Neuronal stem cell (in vitro differentiated cells): Measurements from ENCODE around the gene ADAP1.

Source experiments
- DNase-seq: peaks from one replicate; pipeline ENCODE4 v3.0.0-alpha.2; 2013; ENCODE audit warnings: low spot score
- H2AFZ ChIP-seq: one replicate; pipeline ENCODE4 v1.6.1; 2013; ENCODE audit warnings: mild to moderate bottlenecking, low read length, inconsistent platforms
- H2AK5ac ChIP-seq: 2 replicates; pipeline ENCODE4 v1.6.1; 2013; ENCODE audit warnings: low read depth, mild to moderate bottlenecking, inconsistent platforms, low read length, moderate library complexity, mixed read lengths
- H2BK120ac ChIP-seq: 2 replicates; pipeline ENCODE4 v1.6.1; 2013; ENCODE audit warnings: low read depth, mild to moderate bottlenecking, inconsistent platforms, low read length, moderate library complexity, mixed read lengths
- H2BK12ac ChIP-seq: one replicate; pipeline ENCODE4 v1.6.1; 2013; ENCODE audit warnings: low read length, inconsistent platforms
- H2BK15ac ChIP-seq: 2 replicates; pipeline ENCODE4 v1.6.1; 2013; ENCODE audit warnings: mild to moderate bottlenecking, low read length, inconsistent platforms, mixed read lengths
- H2BK5ac ChIP-seq: one replicate; pipeline ENCODE4 v1.6.1; 2013; ENCODE audit warnings: inconsistent platforms, mild to moderate bottlenecking, low read length, moderate library complexity
- H3K14ac ChIP-seq: one replicate; pipeline ENCODE4 v1.6.1; 2013; ENCODE audit warnings: low read length, inconsistent platforms
- H3K18ac ChIP-seq: 2 replicates; pipeline ENCODE4 v1.6.1; 2013; ENCODE audit warnings: low read length, inconsistent platforms
- H3K23ac ChIP-seq: 2 replicates; pipeline ENCODE4 v1.6.1; 2013; ENCODE audit warnings: low read depth, mild to moderate bottlenecking, mixed read lengths, low read length, inconsistent platforms; ENCODE audit not compliant: poor library complexity
- H3K27ac ChIP-seq: replicated peaks from 3 replicates; pipeline ENCODE4 v1.5.1; 2013; ENCODE audit warnings: low read length, inconsistent platforms
- H3K27me3 ChIP-seq, 3 experiments: 2 replicates each; pipeline ENCODE4 v1.6.1; 2013; ENCODE audit warnings: low read length in 3 of 3, mild to moderate bottlenecking in 2 of 3, inconsistent platforms in 1 of 3, low read depth in 1 of 3, mixed read lengths in 1 of 3, moderate library complexity in 1 of 3; ENCODE audit not compliant: control insufficient read depth in 3 of 3, insufficient read depth in 3 of 3
- H3K36me3 ChIP-seq, 2 donors: replicated peaks in 1 of 2; 2 replicates each; pipeline ENCODE4 v1.6.1; 2013; ENCODE audit warnings: low read length in 2 of 2; ENCODE audit not compliant: control insufficient read depth in 2 of 2, insufficient read depth in 2 of 2
- H3K4ac ChIP-seq: 2 replicates; pipeline ENCODE4 v1.6.1; 2013; ENCODE audit warnings: inconsistent platforms, mild to moderate bottlenecking, low read length, moderate library complexity
- H3K4me1 ChIP-seq, 2 donors: 1 replicate in 1 of 2; 2 replicates in 1 of 2; pipeline ENCODE4 v1.6.1; 2013; ENCODE audit warnings: low read length in 2 of 2, low read depth in 1 of 2; ENCODE audit not compliant: control insufficient read depth in 2 of 2, insufficient read depth in 1 of 2
- H3K4me2 ChIP-seq: one replicate; pipeline ENCODE4 v1.6.1; 2013; ENCODE audit warnings: mild to moderate bottlenecking, low read length, inconsistent platforms; ENCODE audit not compliant: insufficient read depth, poor library complexity, severe bottlenecking
- H3K4me3 ChIP-seq, 2 donors: 2 replicates each; pipeline ENCODE4 v1.5.1; 2013; ENCODE audit warnings: low read length in 2 of 2, mild to moderate bottlenecking in 2 of 2, inconsistent platforms in 1 of 2, moderate library complexity in 1 of 2
- H3K79me1 ChIP-seq: one replicate; pipeline ENCODE4 v1.6.1; 2013; ENCODE audit warnings: low read depth, mild to moderate bottlenecking, inconsistent platforms, low read length, moderate library complexity
- H3K9ac ChIP-seq: one replicate; pipeline ENCODE4 v1.6.1; 2013; ENCODE audit warnings: mild to moderate bottlenecking, low read depth, low read length, inconsistent platforms; ENCODE audit not compliant: poor library complexity
- H3K9me3 ChIP-seq, 2 donors: replicated peaks in 1 of 2; 2 replicates each; pipeline versions ENCODE3 to v1.6.1; 2013; ENCODE audit warnings: low read length in 2 of 2, mild to moderate bottlenecking in 2 of 2, inconsistent platforms in 1 of 2, low read depth in 1 of 2, mixed read lengths in 1 of 2, moderate library complexity in 1 of 2; ENCODE audit not compliant: control insufficient read depth in 2 of 2, insufficient read depth in 1 of 2
- H4K8ac ChIP-seq: one replicate; pipeline ENCODE4 v1.6.1; 2013; ENCODE audit warnings: low read depth, mild to moderate bottlenecking, inconsistent platforms, low read length, moderate library complexity
- H4K91ac ChIP-seq: one replicate; pipeline ENCODE4 v1.6.1; 2013; ENCODE audit warnings: low read length, low read depth, mild to moderate bottlenecking, inconsistent platforms; ENCODE audit not compliant: poor library complexity
- whole genome bisulfite sequencing, 2 donors: extraction: QIAGEN DNeasy Blood & Tissue Kit; methylation state at CpG; one replicate each; pipeline ENCODE4 v1.1.7; 2013; ENCODE audit warnings: missing lambda C conversion rate in 2 of 2, mixed read lengths in 1 of 2; ENCODE audit not compliant: insufficient read length in 2 of 2, insufficient replicate concordance in 1 of 2; ENCODE audit errors: extremely low coverage in 2 of 2; 5-methylcytosine and 5-hydroxymethylcytosine counted together

The ADAP1 gene

GRCh38 chr7:918118-918425, 36.4 kb downstream of the ADAP1 start:
- H4K91ac ChIP-seq: no peak overlapping the region
- no peak for DNase-seq

GRCh38 chr7:917255-918117, 37.0 kb downstream of the ADAP1 start:
- Histone ChIP-seq H3K4me3 (no peak overlapping the region), H3K4ac (no peak overlapping the region), H3K9me3 (no peaks in the 10 kb centered on the region), H2AK5ac (no peak overlapping the region), H3K79me1 (no peaks in the 10 kb centered on the region), H4K8ac (no peak overlapping the region), H3K4me2 (no peak overlapping the region), H3K18ac (no peak overlapping the region), H2BK15ac (no peak overlapping the region), H3K27ac (no peak overlapping the region), H2BK5ac (no peak overlapping the region), H2BK120ac (no peak overlapping the region), H2BK12ac (no peak overlapping the region), H3K4me1 (peaks cover 2 to 20% of the 10 kb centered on the region in 2 donors), H2AFZ (no peak overlapping the region), H4K91ac (no peak overlapping the region), H3K9ac (no peak overlapping the region), H3K27me3 (peaks cover 0 to 20% (median 0%) of the 10 kb centered on the region in 3 experiments), H3K23ac (no peak overlapping the region), H3K14ac (no peak overlapping the region), H3K36me3 (no peaks in the 10 kb centered on the region)
- no CpG with 5 or more reads among the region's 33 CpGs for WGBS, 2 donors
- no peak for DNase-seq

More at GRCh38 chr7:918118-918425, 36.4 kb downstream of the ADAP1 start:
- H3K14ac ChIP-seq: no peak overlapping the region
- H2BK5ac ChIP-seq: no peak overlapping the region
- H2AFZ ChIP-seq: no peak overlapping the region
- no peak overlapping the region for H2BK120ac ChIP-seq
- H3K4me1 ChIP-seq: peaks cover 5 to 24% of the 10 kb centered on the region in 2 donors
- H2AK5ac ChIP-seq: peak overlapping the region; percentile 75
- no CpG with 5 or more reads among the region's 9 CpGs for WGBS, 2 donors
- H4K8ac ChIP-seq: no peak overlapping the region
- H3K9ac ChIP-seq: no peak overlapping the region
- H3K4ac ChIP-seq: no peak overlapping the region
- no peak overlapping the region for H3K4me3 ChIP-seq
- no peak overlapping the region for H2BK15ac ChIP-seq
- H3K18ac ChIP-seq: no peak overlapping the region
- no peak overlapping the region for H3K27ac ChIP-seq
- no peaks in the 10 kb centered on the region for H3K79me1 ChIP-seq
- no peak overlapping the region for H3K23ac ChIP-seq
- no peak overlapping the region for H3K4me2 ChIP-seq
- no peak overlapping the region for H2BK12ac ChIP-seq
- H3K36me3 ChIP-seq: no peaks in the 10 kb centered on the region
- H3K27me3 ChIP-seq: peaks cover 0 to 20% (median 0%) of the 10 kb centered on the region in 3 experiments
- no peaks in the 10 kb centered on the region for H3K9me3 ChIP-seq

- Histone ChIP-seq H2AK5ac (no peak overlapping the region), H3K27ac (no peak overlapping the region), H3K4ac (no peak overlapping the region), H4K91ac (no peak overlapping the region), H3K27me3 (peaks cover 0 to 20% (median 0%) of the 10 kb centered on the region in 3 experiments), H3K23ac (no peak overlapping the region), H2AFZ (peak overlapping the region; percentile 56), H3K9me3 (peaks cover 0 to 2% of the 10 kb centered on the region in 2 donors), H3K9ac (no peak overlapping the region), H4K8ac (no peak overlapping the region), H2BK120ac (no peak overlapping the region), H3K14ac (no peak overlapping the region), H3K18ac (no peak overlapping the region), H2BK5ac (no peak overlapping the region), H3K4me3 (no peak overlapping the region), H3K36me3 (no peaks in the 10 kb centered on the region), H2BK15ac (no peak overlapping the region), H3K4me1 (peaks cover 0 to 18% of the 10 kb centered on the region in 2 donors), H3K79me1 (peaks cover 5% of the 10 kb centered on the region), H2BK12ac (no peak overlapping the region), H3K4me2 (no peak overlapping the region)
- no peak for DNase-seq
- no CpG with 5 or more reads among the region's 17 CpGs for WGBS, 2 donors
Observed at GRCh38 chr7:916291-916941, 38.1 kb downstream of the ADAP1 start.
